Kidney glomerular epithelial cell (primary cell): Measurements from ENCODE around the gene SMAD3.
A peak's percentile ranks its signal among the peaks of the same experiment; 100 is the strongest.

Experiments used
- DNase-seq: peaks from one replicate; lab custom pipeline; 2025; lab: John Stamatoyannopoulos, UW

Gene SMAD3

GRCh38 chr15:67127965-67128364 lies 62.6 kb downstream of the SMAD3 start:
- DNase-seq: peak; percentile 97

- no peak for DNase-seq
These were observed 64.8 kb downstream of the SMAD3 start for GRCh38 chr15:67130166-67130565.

GRCh38 chr15:67130673-67131601 lies 65.5 kb downstream of the SMAD3 start:
- no peak for DNase-seq

- DNase-seq: no peak
These were observed 66.9 kb downstream of the SMAD3 start for GRCh38 chr15:67132276-67132675.

- DNase-seq: no peak
These were observed 67.6 kb downstream of the SMAD3 start for GRCh38 chr15:67133026-67133425.

GRCh38 chr15:67133738-67134066 lies 68.3 kb downstream of the SMAD3 start:
- DNase-seq: no peak

- DNase-seq: peak; percentile 99
These were observed 68.9 kb downstream of the SMAD3 start for GRCh38 chr15:67134067-67134838.

- no peak for DNase-seq
These were observed 69.6 kb downstream of the SMAD3 start for GRCh38 chr15:67134871-67135492.

GRCh38 chr15:67135494-67135893 lies 70.1 kb downstream of the SMAD3 start:
- DNase-seq: peak; percentile 71

GRCh38 chr15:67136802-67137201 lies 71.4 kb downstream of the SMAD3 start:
- no peak for DNase-seq

- no peak for DNase-seq
These were observed 71.9 kb downstream of the SMAD3 start for GRCh38 chr15:67137319-67137718.

- peak; percentile 30 for DNase-seq
These were observed 72.8 kb downstream of the SMAD3 start for GRCh38 chr15:67137951-67138848.

GRCh38 chr15:67138891-67139855 lies 73.8 kb downstream of the SMAD3 start:
- DNase-seq: no peak

GRCh38 chr15:67140078-67140833 lies 74.9 kb downstream of the SMAD3 start:
- no peak for DNase-seq

- DNase-seq: no peak
These were observed 76.8 kb downstream of the SMAD3 start for GRCh38 chr15:67142092-67142766.

GRCh38 chr15:67142767-67143100 lies 77.3 kb downstream of the SMAD3 start:
- peak; percentile 62 for DNase-seq

GRCh38 chr15:67143646-67144045 lies 78.2 kb downstream of the SMAD3 start:
- no peak for DNase-seq

GRCh38 chr15:67144609-67145311 lies 79.4 kb downstream of the SMAD3 start:
- no peak for DNase-seq

- DNase-seq: no peak
These were observed 79.9 kb downstream of the SMAD3 start for GRCh38 chr15:67145312-67145610.
